Ishikawa (cell line): ENCODE measurements around the gene GPAM.

ENCODE experiments used
- CEBPB ChIP-seq: IDR thresholded peaks from 2 replicates; pipeline ENCODE4 v1.6.1; 2012
- CREB1 ChIP-seq: IDR thresholded peaks from 2 replicates; pipeline ENCODE4 v1.6.1; 2012; ENCODE audit warnings: low read depth
- EP300 ChIP-seq: IDR thresholded peaks from 2 replicates; pipeline ENCODE4 v1.6.1; 2012; ENCODE audit warnings: borderline replicate concordance
- RAD21 ChIP-seq: IDR thresholded peaks from 2 replicates; pipeline ENCODE4 v1.6.1; 2012; ENCODE audit warnings: low read depth
- TCF12 ChIP-seq: IDR thresholded peaks from 2 replicates; pipeline ENCODE4 v1.6.1; 2012; ENCODE audit warnings: low read depth
- ZBTB7A ChIP-seq: IDR thresholded peaks from 2 replicates; pipeline ENCODE4 v1.6.1; 2012; ENCODE audit warnings: low read depth
- TF ChIP-seq, protein P1 (sequence below): IDR thresholded peaks from 2 replicates; pipeline ENCODE4 v1.6.1; 2012

DNA sequence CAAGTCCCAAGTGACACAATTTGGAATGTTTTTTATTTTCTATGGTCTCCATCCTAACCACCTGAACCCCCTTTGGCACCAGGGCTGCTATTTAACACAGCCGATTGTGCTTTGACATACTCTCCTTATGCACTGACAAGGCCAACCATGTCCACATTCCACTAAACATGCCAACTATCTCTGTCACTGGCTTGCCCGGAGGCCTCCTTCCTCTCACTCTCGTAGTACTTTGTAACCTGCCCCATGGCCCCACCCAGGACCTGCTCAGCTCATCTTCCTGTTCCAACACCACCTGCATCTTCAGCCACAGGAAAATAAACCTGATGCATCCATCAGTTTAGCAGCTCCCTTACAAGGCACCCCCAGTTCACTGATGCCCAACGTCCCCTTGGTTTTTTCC, 63.1 kb downstream of the GPAM start:
- TF ChIP-seq, protein P1, sequence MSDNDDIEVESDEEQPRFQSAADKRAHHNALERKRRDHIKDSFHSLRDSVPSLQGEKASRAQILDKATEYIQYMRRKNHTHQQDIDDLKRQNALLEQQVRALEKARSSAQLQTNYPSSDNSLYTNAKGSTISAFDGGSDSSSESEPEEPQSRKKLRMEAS = no peak
- TF ChIP-seq ZBTB7A (no peak), RAD21 (no peak), EP300 (no peak), TCF12 (no peak), CREB1 (no peak), CEBPB (no peak)
